CD4-positive, alpha-beta T cell treated with Interferon alpha-2 for 1 hour (primary cell): ENCODE measurements around the gene POM121C.
"Not testable (repeated sequence)": the region's sequence is repeated elsewhere in the genome, so short reads cannot be mapped to it uniquely, and the experiment has no call there.

ENCODE experiments used
- DNase-seq, 2 donors: peaks; one replicate each; pipeline ENCODE4 v3.0.0-alpha.2; 2020 to 2022

Gene POM121C

GRCh38 chr7:75374519-75375317, 111.4 kb downstream of the POM121C start:
- not testable (repeated sequence) for DNase-seq

DNA sequence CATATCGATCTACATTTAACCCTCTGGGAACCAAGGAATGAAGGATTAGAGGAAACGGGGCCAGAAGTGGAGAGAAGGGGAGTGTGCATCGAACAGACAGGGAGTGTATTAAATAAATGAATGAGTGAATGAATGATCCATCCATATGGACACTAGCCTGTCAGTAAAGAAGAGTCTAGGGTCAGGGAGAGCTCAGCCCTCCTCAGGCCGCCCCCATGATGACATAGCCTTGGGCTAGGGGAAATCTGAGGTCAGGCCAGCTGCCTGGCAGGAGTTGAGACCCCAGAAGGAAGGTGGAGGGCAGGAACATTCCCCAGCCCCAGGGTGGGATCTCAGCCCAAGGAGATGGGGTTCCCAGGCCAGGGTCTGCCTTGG, 112.0 kb downstream of the POM121C start:
- DNase-seq = not testable (repeated sequence)

DNA sequence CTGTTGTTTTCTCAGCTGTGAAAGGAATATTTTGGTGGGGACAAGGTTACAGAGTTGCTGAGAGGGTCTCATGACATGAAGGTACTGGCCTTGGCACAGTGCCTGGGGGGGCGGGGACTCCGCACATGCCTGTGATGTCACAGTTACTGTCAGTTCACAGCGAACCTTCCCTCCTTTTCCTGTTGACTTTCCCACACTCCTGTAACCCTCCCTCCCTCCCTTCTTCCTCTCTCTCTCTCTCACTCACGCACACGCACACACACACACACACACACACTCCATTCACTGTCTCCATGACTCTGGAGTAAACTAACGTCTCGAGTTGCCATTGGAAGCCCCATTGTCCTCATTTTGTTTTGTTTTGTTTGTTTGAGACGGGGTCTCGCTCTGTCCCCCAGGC, 118.8 kb downstream of the POM121C start:
- not testable (repeated sequence) for DNase-seq
